Glomerular visceral epithelial cell (primary cell): ENCODE results near the gene CCL13.

Source experiments
- DNase-seq: peaks from one replicate; pipeline ENCODE4 v3.0.0-alpha.2; 2016; ENCODE audit errors: extremely low spot score

The CCL13 gene

DNA sequence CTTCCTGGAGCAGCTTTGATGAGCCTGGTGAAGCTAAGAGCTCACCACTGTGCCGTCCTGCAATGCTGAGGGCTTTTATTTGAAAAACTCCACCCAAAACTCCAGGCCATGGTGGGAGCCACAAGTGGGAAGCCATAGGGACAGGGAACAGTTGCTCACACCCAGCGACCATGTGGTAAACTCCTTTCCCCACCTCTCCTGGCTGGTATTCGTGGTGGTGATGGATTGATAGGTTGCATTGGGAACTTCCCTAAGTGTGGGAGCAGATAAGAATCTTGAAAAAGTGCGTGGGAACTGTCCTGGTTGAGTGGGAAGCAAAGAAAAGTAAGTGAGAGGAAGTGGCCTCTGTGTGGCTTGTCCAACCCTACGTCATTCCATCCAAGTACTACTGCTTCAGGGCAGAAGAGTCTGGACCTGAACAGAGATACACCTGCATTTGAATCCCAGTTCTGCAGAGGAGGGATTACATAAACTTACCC lies 6.9 kb downstream of the CCL13 start, which contains the start of gene CCL1:
Gene CCL1, minus strand, starts transcription at position 51 of the 479 bp plus-strand sequence. CDS start 72 bp downstream, outside the sequence.
- no peak for DNase-seq

DNA sequence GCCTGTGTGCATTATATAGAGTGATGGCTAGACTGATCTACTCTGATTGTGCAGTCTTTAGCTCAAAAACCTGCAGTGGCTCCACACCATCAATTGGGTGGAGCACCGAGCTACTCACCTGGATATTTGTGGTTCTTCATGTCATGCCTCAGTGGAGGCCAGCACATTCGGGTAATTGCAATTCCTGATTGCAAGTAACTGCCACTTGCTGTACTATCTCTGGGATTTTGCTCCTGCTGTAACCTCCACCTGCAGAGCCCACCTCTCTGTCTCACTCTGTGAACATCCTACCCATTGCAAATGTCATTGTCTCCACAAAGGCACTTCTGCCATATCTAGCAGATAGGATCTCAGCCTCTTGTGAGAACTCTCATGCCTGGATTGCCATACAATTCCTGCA lies 8.5 kb downstream of the CCL13 start:
- DNase-seq, result no peak

DNA sequence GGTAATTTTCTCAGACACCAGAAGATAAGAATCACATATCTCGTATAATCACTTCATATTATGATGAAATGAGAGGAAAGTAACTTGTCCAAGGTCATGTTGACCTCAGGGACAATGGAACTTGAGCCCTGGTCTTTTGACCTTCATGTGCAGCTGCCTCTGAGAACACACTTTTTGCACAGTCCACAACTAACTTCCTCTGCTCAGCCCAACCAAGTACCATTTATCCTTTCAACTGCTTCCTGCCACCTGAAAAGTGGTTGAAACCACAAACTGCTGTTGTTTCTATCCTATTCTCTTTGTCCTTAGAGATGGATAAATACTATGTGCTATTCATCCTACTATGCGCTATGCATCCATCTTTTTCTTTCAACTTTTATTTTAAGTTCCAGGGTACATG lies 9.1 kb downstream of the CCL13 start:
- DNase-seq, result no peak

DNA sequence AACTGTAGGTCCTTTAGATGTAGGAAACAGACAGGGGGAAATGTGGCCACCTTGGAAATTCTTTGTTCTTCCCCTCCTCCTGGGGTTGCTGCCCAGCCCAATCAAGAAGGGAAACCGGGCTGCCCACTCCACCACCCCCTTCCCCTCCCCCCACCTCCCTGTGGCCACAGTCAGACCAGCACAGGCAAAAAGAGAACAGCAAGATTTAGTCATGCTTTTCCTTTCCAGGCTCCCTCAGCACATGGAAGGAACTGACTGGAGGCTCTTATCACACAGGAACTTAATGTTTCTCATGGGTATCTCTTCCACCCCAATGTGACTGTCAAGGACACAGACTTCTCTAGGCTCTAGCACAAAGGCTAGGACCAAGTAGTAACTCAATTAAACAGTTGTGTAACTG lies 9.7 kb downstream of the CCL13 start:
- DNase-seq, result no peak

DNA sequence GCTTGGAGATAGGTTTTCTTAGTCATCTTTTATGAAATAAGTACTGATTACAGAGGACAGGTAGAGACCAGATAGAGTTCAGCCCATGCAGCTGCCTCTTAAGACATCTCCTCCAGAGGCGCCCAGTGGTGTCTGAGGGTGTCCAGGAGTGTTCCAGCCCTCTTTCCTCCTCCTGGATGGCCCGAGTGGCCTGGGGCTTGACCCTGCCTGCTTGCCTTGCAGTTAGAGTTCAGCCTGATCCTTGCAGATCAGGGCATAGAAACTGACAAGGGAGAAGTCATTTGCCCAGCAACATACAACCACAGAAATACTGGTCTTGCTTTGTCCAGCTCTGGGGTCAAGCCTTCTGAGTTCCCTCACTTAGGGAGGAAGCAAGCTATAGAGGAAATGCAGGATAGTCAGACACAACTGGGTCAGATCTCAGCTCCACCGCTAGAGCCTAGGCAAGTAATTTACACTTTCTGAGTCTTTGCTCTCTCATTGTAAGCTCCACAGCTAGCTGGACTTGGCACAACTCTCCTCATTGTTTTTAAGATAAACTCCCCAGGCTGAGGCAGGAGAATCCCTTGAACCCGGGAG lies 10.3 kb downstream of the CCL13 start:
- DNase-seq, result no peak

DNA sequence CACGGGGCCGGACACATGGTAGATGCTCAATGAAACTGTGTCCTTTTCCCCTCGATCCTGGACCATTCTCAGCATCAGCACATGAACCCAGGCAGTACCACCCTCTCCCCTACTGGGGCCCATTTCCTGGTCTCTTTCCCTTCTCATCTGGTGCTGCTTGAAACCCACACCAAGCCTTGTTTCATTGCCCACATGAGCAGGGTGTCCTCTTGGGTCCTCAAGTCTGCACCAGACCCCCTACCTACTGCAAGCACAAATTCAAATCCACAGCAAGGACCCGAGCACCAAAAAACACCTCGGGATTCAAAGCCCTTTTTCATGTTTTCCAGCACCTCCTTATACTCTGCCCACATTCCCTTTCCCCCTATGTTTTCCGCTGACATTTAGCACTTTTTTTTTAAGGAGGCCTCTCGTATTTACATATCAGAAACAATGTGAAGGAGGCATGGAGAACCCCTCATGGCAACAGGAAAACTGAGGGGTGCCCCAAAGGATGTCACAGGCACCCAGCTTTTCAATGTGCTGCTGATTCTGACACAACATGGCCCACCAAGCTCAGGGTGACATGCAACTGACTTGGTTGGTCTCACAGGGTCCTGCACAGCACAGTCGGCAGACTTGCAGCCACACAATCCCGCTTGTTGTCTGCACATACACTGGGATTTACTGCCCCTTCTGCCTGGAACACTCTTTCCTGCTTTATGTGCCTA lies 11.4 kb downstream of the CCL13 start:
- no peak for DNase-seq

DNA sequence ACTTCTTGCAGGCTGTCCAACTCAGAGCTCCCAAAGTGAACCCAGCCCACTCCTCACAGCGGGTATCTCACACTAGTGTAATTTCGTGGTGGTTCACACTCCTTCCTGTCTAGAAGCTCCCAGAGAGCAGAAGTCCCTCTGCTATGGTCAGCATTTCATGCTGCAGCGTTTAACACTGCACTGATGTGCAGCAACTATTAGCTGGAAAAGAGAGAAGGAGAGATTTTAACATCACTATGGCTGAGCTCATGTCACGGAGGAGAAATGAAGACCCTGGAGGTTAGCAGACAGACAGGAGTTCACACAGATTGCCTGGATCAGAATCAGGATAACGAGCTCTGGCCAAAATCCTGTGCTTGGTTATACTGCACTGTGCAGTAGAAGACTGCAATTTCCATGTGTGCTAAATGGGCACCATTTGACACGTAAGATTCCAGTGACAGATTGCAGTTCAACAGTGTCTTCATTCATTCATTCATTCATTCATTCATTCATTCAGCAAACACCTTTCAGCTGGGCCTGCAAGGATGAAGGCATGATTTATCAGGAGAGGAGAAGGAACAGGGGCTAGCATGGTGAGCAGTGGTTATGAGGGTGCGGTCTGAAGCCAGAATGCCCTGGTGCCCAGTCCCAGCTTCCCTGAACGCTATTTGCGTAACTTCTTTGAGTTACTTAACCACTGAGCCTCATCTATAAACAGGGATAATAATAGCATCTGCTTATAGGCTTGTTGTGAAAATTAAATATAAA lies 12.1 kb downstream of the CCL13 start:
- DNase-seq, result no peak

DNA sequence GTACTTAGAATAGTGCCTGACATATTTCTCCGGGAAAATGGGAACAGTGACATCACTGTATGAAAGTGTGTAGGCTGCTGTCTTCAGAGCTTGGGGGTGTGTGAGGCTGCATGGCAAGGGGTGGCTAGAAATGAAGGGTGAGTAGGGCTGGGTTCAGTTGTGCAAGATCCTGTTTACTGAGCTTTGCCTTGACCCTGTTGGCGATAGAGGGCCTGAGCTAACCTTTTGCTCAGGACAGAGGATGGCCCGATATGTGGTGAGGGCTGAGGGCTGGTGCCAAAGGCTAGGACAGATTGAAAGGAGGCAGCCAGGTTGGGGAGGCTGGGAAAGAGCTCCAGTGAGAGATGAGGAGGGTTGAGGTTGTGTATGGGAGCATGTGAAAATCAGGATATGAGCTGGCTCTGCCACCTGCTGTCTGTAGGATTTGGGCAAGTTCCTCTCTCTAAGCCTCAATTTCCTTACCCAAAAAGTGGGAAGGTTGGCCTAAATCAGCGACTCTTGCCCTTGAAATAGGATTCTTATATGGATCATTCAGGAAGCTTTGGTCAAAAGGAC lies 12.7 kb downstream of the CCL13 start:
- DNase-seq, result no peak

DNA sequence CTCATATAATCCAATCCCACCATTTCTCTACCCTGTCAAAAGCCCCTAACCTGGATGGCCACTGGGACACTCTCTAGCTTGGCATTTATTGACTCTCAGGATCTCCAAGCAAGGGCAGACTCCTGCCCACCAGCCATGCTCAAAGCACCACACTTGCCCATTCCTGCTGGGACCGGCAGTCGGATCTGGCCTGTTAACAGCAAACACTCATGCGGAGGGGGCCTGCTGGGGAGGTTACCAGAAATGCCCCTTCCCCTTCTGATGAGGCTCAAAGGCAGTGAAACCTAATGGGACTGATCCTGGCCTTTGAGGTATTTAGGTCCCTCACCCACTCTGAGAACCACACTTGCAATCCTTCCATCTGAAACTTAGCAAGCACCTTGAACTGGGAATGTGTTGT lies 13.3 kb downstream of the CCL13 start:
- no peak for DNase-seq

DNA sequence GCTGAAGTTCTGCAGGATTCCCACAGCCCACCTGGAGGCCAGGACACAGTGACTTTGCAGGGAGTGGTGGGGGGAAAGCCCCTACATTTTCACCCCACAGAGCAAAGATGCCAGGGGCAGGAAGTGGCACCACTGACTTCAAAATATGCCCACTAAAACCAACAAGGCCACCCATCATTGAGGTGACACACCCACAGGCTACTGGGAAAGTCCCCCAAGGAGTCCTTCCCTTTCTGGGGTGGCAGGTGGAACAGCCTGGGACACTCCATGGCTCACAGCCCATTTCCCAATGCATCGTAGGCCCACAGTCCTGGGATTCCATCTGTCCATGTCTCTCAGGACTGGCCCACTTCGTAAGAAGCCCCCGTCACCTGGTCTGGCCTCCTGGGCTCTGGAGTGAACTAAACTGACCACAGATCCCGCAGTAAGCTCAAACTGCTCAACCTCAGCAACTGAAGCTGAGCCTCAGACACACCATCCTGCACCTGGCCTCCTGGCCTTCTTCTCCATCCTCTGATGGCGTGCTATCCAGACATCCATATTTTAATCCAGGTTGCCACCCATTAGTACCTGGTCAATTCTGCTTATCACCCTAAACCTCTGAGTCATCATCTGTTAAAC lies 14.2 kb downstream of the CCL13 start:
- no peak for DNase-seq

DNA sequence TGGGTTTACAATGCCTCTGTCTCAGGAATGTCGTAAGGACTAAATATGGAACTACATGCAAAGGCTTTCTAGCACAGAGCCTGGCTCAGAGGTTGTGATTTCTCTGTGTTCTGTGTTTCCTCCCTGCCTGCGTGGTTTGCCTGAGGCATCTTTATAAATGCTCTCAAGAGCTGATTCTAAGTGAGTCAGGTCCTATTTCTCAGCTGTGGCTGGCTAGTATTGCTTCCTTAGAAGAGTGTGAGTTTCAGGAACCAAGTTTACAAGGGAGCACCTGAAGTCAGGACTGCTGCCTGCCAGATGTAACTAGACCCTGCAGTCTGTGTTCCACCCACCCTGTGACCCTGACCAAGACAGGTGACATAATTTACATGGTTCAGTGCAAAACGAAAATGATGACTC lies 14.7 kb downstream of the CCL13 start:
- DNase-seq, result no peak

DNA sequence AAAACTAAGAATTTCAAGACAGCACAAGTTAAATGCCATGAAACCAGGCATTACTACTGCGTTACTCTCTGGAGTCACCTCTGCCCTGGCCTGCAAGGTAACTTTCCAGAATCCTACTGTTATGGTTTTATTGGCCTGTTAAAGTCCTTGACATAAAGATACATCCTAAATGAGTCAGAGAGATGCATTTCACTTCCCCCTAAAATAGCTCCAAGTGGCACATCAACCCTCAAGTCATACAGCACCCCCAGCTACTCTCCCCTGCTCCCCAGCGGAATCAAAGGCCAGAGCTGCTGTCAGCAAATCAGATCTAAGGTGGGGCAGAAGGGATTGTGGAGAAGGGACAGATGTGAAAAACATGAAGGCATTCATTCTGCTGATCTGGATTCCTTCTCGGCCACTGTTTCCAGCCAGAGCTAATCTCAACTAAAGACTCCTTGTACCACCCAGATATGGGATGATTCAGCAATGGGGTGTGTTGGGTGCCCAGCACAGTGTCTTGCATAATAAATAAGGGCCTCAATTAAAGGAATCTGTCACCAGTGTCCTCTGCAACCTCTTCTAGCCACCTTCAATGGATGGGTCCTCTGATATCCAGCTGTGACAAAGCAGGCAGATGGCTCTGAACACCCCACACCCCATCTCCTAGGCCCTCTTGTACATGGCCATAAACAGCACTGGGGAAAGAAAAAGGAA lies 15.3 kb downstream of the CCL13 start:
- DNase-seq, result no peak

DNA sequence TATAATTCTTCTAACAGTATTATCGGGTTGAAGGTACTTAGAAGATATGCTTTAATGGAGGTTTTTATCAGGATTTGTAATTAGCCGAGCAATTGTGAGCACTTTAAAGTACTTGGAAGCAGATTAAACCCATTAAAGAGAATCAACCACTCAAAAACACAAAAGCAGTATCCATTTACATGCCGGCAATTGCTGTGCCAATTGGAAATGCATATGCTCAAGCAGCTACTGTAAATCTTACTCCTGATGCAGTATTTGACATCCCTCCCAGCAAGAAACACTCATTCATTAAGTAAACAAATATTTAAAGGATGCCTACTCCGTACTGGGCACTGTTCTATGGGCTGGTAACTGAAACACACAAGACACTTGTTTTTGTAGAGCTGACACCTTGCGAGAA lies 18.2 kb downstream of the CCL13 start:
- no peak for DNase-seq

DNA sequence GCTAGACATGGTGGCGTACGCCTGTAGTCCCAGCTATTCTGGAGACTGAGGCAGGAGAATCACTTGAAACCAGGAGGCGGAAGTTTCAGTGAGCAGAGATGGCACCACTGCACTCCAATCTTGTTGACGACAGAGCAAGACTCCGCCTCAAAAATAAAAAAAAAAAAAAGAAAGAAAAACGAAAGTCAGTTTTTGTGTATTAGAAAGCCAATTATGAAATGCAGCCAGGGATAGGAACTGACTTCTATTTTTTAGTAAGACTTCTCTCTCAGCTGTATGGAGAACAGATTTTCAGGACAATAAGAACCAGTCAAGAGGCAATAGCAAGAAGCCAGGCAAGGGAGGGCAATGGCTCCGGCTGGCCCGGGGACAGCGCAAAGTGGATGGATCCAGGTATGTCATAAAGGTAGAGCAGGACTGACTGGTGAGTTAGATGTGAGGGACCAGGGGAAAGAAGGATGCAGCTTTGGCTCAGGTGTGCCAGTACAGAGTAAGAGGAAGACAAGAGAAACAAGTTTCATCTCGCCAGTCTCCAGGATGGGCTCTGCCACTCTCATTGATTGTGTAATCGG lies 19.2 kb downstream of the CCL13 start:
- no peak for DNase-seq

DNA sequence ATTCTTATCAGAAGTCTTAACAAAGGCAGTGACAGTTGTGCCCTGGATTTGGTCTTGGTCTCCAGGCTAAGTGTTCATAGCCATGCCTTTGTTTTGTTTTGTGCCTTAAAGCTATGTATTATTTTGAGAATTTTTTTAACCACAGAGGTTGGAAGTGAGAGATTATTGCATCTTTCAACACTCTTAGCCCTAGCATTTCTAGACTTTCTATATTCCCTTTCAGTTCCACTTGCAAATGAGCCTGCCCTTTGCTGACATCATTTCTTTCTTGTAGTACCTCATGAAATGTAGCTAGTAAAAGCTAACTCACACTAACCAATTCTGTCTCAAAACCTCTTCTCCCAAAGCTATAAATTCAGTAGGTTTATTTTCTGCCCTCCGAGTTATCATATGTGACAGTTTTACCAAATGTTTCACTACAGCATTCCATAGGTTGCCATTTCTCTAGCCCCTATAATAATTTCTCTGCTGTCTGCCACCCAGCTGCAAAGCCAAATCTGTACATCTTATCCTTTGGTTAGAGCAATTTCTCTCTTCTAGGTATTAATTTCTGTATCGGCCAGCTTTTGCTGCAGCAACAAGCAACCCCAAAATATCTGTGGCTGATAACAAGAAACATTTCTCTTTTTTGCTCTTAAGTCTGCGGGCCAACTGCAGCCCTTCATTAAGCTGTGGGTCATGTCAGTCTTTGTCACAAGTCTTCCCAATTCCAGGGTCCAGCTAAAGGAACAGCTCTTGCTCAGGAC lies 21.0 kb downstream of the CCL13 start:
- DNase-seq, result no peak

DNA sequence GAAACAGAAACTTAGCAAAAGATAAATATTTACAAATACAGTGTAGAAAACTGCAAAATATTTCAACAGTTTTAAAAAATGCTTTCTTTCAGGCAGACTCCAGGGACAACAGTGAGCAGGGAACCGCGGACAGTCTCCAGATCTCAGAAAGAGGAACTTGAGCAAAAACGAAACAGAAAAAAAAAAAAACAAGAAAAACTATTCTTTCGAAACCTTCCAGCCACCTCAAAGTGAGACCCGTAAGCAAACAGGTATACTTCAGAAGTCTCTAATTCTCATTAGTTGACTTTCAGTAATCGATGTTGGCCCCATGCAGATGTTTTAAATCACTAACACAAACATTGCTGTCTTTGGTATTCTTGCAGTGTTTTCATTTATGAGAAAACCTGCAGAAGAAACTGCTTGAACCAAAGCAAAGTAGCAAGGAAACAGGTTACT lies 22.4 kb downstream of the CCL13 start:
- DNase-seq, result no peak

DNA sequence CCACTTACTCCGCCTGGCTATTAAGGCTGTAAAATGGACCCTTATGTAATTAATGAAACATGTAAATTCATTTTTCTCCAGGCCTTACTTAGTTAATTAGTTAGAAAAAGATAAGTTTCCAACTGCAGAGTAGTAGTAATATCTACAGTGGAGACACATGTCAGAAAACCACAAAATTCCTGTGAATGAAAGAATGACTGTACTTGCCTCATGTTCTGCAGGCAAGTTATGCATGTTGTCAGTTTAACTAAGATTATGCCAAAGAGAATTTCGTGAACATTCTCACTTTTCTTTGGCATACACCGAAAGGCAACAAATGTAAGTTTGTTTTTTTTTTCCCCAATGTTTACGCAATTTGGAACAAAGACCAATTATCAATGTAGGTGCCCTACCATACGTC lies 23.6 kb downstream of the CCL13 start:
- DNase-seq, result no peak

DNA sequence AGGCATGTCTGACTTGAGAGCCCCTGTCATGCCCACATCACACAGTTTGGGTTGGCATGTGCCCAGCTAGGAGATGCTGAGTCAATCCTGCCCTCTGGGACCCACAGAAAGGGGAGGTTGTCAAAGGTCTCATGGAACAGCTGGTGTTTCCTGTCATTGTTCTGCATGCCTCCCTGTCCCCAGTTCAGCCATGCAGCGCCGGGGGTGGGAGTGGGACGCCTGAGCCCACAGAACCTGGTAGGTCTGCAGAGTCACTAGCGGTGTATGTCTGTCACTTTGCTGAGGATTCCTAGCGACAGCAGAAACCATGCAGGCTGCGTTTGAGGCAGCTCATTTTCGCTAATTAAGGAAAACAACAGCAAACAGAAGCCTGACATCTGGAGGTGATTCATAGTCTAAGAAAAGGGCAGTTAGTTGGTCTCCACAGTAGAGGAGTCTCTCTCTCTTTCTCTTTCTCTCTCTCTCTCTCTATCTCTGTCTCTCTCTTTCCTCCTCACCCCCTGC lies 26.4 kb downstream of the CCL13 start:
- DNase-seq, result no peak

DNA sequence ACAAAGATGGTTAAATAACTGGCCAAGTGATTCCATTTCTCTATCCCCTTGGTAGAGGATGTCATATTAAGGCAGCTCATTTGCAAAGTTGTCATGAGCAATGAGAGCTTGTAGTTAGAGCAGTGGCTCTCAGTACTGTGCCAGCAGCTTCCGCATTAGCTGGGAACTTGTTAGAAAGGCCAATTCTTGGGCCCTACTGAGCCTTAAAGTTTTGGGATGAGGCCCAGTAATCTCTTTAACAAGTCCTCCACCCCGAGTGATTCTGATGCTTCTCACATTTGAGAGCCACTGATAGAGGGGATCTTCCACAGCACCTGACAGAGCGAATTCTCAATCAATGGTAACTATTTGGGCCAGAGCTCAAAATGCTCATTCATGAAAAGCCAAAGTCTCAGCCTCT lies 26.9 kb downstream of the CCL13 start:
- no peak for DNase-seq

DNA sequence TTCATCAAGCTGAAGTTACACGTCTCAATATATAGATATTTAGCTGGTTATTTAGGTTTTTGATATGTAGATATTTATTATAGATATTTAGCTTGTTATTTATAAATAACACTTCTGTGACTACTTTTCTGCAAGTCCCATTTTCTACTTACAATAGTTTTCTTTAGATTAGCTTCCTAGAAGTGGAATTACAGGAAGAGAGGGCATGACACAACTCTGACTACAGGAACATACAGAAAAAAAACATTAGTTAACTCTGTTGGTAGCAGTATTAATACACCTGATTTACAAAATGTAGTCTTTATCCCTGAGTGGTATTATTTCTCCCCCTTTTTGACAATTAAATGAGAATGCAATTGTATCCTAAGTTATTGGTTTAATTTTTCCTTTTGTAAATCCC lies 28.0 kb downstream of the CCL13 start:
- no peak for DNase-seq
